22Rv1 (cell line): ENCODE results near the gene VASN.

Source experiments
- H3K27ac ChIP-seq: fragments of 450-650 bp; 2 replicates; pipeline ENCODE4 v1.5.1; 2017
- ZFX ChIP-seq: fragments of 450-650 bp; IDR thresholded peaks from 2 replicates; pipeline ENCODE4 v1.6.1; 2017; ENCODE audit warnings: antibody characterized with exemption, borderline replicate concordance
- TF ChIP-seq, protein P1 (sequence below): fragments of 450-650 bp; IDR thresholded peaks from 2 replicates; pipeline ENCODE4 v1.5.1; 2017; ENCODE audit warnings: mild to moderate bottlenecking

Gene VASN

DNA sequence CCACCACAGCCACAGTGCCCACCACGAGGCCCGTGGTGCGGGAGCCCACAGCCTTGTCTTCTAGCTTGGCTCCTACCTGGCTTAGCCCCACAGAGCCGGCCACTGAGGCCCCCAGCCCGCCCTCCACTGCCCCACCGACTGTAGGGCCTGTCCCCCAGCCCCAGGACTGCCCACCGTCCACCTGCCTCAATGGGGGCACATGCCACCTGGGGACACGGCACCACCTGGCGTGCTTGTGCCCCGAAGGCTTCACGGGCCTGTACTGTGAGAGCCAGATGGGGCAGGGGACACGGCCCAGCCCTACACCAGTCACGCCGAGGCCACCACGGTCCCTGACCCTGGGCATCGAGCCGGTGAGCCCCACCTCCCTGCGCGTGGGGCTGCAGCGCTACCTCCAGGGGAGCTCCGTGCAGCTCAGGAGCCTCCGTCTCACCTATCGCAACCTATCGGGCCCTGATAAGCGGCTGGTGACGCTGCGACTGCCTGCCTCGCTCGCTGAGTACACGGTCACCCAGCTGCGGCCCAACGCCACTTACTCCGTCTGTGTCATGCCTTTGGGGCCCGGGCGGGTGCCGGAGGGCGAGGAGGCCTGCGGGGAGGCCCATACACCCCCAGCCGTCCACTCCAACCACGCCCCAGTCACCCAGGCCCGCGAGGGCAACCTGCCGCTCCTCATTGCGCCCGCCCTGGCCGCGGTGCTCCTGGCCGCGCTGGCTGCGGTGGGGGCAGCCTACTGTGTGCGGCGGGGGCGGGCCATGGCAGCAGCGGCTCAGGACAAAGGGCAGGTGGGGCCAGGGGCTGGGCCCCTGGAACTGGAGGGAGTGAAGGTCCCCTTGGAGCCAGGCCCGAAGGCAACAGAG, 10.5 kb downstream of the VASN start:
- TF ChIP-seq, protein P1, sequence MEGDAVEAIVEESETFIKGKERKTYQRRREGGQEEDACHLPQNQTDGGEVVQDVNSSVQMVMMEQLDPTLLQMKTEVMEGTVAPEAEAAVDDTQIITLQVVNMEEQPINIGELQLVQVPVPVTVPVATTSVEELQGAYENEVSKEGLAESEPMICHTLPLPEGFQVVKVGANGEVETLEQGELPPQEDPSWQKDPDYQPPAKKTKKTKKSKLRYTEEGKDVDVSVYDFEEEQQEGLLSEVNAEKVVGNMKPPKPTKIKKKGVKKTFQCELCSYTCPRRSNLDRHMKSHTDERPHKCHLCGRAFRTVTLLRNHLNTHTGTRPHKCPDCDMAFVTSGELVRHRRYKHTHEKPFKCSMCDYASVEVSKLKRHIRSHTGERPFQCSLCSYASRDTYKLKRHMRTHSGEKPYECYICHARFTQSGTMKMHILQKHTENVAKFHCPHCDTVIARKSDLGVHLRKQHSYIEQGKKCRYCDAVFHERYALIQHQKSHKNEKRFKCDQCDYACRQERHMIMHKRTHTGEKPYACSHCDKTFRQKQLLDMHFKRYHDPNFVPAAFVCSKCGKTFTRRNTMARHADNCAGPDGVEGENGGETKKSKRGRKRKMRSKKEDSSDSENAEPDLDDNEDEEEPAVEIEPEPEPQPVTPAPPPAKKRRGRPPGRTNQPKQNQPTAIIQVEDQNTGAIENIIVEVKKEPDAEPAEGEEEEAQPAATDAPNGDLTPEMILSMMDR, result no peak
- no peak for TF ChIP-seq ZFX
- no peak overlapping the region for H3K27ac ChIP-seq

DNA sequence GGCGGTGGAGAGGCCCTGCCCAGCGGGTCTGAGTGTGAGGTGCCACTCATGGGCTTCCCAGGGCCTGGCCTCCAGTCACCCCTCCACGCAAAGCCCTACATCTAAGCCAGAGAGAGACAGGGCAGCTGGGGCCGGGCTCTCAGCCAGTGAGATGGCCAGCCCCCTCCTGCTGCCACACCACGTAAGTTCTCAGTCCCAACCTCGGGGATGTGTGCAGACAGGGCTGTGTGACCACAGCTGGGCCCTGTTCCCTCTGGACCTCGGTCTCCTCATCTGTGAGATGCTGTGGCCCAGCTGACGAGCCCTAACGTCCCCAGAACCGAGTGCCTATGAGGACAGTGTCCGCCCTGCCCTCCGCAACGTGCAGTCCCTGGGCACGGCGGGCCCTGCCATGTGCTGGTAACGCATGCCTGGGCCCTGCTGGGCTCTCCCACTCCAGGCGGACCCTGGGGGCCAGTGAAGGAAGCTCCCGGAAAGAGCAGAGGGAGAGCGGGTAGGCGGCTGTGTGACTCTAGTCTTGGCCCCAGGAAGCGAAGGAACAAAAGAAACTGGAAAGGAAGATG, 11.2 kb downstream of the VASN start:
- H3K27ac ChIP-seq, result no peak overlapping the region

DNA sequence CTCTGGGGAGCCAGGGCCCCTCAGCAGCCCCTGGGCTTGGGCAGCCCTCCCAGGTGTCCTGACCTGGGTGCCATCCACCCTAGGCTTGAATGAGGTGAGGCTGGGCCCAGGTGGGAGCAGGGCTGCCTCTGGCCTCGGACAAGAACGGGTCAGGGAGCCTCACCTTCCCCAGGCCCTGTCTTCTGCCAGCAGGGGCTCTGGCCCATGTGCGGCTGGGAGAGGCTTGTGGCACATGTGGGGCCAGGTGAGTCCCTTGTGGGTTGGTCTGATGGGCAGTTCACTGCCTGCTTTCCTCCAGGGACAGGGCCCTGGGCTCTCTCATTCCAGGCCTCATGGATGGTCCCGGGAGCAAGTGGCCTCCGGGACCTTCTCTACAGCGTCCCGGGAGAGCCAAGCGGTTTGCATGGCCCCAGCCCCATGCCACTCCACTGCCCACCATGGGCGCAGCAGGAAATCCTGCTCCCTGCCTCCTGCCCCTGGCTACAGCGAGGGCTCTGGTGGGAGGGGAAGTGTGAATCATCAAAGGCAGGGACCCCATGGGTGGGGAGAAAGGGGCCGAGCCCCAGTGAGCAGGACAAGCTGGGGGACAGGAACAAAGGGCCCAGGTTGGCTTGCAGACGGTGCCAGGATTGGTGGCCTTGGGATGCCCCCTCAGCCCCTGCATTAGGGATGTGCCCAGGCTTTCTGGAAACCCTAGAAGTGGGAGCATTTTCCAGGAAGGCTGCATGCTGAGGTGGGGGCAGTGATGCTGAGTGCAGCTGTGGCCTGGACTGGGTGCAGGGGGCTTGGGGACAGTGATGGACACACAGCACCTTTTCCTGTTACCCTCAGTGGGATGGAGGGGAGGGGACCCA, 12.2 kb downstream of the VASN start:
- TF ChIP-seq ZFX, result no peak
- TF ChIP-seq, protein P1, result no peak
- H3K27ac ChIP-seq, result no peak overlapping the region

More for the DNA sequence above, 11.2 kb downstream of the VASN start:
- TF ChIP-seq, protein P1, result no peak
- TF ChIP-seq ZFX, result no peak

DNA sequence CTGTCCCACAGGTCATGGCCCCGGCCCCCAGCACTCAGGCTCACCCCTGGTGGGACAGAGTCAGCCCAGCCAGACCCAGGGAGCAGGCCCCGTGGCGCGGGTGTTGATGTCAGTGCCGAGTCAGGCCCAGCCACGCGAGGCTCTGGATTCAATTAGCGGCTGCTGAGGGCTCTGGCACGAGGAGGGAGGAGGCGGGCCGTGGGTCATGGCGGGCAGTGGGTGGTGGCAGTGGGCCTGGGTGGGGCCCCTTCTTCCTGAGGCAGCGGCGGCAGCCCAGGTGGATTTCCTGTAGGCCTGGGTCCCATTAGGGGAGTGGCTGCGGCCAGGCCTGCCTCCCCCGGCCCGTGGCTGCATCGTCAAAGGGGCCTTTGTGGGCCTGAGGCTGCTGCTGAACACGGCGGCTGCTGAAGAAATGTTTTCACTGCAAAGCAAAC, 12.9 kb downstream of the VASN start:
- H3K27ac ChIP-seq, result no peak overlapping the region
- TF ChIP-seq, protein P1, result no peak
- no peak for TF ChIP-seq ZFX

DNA sequence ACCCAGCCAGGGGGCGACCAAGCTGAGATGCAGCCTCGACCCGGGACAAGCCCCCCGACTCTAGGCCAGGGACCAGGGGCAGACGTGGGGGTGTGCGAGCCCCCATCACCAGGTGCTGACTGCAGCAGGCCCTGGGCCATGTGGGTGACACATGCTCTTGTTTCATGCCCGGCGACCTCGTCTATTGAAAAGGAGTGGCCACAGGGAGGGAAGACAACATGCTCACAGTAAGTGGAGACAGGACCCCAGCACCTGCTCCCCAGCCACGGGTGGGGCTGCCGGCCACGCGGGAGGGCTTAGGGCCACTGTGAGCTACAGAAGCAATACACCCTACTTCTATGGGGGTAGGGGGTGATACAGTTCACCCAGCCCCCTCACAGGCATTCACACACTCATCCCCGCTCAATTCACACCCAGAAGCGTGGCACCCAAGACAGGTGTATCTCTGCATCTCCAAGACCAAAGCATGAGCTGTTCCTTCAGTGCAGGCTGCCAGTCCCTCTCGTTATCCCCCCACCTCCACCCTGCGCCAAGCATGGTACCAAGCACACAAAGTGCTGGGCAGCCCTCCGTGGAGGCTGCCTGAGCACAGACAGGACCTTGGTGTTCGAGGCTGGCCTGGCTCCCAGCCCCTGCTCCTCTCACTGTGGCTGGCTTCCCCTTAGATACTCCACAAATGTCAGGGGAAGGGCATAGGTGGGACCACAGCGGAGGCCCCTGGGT, 13.6 kb downstream of the VASN start:
- H3K27ac ChIP-seq, result no peak overlapping the region
- TF ChIP-seq, protein P1, result no peak
- no peak for TF ChIP-seq ZFX

DNA sequence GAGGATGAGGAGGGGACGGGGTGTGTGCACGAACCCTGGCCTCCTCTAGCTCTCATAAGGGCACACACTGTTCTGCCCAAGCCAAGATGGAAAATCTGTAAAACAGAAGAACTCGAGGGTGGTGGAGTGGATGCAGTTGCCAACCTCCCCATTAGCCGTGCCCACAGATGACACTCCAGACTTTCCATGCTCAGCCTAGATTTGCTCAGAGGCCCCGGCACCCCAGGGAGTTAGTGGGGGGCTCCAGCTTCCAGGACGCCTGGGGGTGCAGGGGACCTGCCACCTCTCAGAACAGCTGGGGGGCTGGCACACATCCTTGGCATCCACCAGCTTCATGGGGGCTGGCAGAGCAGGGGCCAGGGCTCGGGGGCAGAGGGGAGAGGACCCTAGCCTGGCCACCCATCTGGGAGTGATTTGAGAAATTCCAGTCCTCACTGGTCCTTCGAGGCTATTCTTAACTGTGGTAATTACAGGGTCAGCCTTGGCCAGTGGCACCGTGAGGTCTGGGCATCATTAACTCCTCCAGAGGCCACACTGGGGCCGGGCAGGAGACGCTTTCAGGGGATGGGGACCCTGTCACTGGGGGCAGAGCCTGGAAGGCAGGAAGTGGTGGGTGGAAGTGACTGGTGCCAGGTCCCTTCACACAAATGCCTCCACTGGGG, 14.3 kb downstream of the VASN start:
- H3K27ac ChIP-seq, result no peak overlapping the region
- TF ChIP-seq, protein P1, result no peak
- no peak for TF ChIP-seq ZFX
